Measurements from ENCODE around the gene LGI4.
"Not testable (repeated sequence)": the region's sequence is repeated elsewhere in the genome, so short reads cannot be mapped to it uniquely, and the experiment has no call there.

The LGI4 gene

DNA sequence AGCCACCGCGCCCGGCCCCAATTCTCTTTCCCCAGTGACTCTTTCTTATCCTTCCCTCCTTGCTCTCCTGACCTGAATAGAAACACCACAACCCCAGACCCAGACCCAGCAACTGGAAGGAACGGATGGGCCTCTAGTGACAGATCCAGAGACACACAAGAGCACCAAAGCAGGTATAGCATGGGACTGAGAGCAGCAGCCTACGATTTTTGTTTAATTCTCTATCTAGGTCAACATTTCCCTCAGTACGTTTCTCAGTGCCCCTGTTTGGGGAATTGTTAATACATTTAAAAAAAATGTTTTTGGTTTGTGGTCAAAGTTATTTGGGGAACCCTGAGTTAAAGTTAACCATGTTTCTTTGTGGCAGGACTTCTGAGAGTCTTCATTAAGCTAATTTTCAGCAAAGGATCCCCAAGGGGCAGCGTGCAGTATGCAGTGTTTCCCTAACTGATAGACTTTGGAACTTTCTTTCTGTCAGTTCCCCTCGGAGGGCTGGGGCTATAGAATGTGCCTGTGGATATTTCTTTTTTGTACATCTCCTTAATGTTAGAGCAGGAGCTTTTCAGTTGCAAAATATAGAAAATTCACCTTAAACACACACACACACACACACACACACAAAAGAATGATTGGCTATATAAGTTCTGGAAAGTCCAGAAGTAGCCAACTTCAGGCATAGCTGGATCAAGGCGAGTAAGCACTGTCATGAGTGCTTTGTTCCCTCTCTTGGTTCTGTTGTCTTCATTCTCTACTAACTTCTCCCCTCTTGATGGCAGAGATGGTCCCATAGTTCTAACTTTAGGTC is 26.0 kb upstream of the LGI4 start:
- DNase-seq = no peak

DNA sequence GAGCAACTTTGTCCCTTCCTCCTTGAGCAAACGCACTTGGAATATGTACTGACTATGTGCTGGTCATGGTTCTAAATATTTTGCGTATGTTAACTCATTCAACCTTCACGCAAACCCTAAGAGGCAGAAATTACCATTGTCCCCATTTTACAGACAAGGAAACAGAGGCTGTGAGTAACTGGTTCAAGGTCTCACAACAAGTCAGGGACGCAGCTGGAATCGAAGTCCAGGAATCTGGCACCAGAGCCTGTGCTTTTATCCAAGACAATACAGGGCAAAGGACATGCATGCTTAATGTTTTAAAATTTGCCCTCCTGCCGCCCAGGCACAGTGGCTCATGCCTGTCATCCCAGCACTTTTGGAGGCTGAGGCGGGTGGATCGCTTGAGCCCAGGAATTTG is 24.7 kb upstream of the LGI4 start:
- no peak for DNase-seq

DNA sequence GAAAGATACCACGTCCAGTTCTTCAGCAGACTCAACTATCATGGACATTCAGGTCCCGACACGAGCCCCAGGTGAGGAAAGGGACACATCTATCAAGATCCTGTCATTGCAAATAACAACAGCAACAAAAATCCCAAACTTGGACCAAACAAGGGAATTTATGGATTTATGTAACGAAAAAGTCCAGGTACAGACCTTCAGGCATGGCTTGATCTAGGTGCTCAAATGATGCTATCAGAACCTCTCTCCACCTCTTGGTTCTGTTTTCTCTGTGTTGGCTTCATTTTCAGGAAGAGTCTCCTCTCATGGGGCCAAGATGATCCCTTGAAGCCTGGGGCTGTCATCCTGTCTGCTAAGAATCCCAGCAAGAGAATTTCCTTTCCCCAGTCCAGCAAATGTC is 22.6 kb upstream of the LGI4 start:
- DNase-seq = no peak

DNA sequence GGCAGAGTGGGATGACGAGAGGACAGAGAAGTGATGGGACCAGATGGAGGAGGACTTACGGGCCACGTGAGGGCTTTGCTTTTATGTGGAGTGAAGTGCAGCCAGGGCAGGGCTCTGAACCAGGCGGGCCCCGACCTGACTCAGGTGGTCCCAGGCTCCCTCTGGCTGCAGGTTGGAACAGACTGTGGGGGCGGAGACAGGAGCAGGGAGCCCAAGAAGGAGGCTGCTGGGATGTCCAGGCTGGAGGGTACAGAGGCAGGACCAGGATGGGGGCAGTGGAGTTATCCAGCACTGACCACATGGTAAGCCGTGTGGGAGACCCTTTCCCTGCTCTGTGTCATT is 21.8 kb upstream of the LGI4 start:
- DNase-seq = no peak

DNA sequence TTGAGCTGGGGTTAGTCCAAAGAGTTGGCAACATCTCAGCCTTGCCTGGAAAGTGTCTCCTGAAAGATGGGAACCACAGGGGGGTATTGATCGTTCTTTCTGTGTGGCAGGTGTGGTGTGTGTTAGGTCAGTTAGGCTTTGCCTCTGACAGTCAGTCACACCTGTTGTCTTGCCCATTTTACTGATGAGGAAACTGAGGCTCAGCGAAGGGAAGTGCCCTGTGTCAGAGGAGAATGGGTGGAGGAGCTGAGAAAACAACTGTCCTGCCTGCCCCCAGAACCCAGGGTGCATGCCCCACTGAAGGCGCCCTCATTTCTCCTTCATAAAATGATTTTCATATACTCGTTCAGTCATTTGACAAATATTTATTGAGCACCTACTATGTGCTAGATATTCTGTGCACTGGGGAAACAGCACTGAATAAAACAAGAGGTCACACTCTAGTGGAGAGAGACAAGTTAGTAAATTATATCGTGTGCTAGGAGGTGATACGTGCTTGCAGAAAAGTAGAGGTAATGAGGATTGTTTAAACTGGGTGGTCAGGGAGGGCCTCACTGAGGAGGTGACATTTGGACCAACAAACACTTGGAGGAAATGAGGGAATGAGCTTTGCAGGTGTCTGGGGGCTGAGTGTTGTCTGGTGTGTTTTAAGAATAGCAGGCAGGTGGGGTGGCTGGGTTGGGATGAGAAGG is 21.3 kb upstream of the LGI4 start:
- no peak for DNase-seq

DNA sequence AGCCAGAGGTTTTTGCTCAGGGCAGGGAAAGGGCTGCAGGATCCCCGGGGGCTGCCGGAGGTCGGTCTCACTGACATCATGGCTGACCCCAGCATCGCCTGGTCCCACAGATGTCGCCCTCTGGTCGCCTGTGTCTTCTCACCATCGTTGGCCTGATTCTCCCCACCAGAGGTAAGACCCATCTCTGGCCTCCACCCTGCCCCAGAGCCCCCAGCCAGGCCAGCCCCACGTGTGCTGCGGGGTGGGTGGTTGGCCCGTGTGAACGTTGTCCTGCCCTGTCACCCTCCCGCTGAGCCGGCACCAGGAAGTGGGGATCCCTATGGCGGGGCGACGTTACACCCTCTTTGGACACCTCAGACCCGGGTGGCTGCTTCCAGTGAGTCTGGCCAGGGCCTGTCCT is 20.6 kb upstream of the LGI4 start:
- peak; percentile 39 to 54 for DNase-seq

DNA sequence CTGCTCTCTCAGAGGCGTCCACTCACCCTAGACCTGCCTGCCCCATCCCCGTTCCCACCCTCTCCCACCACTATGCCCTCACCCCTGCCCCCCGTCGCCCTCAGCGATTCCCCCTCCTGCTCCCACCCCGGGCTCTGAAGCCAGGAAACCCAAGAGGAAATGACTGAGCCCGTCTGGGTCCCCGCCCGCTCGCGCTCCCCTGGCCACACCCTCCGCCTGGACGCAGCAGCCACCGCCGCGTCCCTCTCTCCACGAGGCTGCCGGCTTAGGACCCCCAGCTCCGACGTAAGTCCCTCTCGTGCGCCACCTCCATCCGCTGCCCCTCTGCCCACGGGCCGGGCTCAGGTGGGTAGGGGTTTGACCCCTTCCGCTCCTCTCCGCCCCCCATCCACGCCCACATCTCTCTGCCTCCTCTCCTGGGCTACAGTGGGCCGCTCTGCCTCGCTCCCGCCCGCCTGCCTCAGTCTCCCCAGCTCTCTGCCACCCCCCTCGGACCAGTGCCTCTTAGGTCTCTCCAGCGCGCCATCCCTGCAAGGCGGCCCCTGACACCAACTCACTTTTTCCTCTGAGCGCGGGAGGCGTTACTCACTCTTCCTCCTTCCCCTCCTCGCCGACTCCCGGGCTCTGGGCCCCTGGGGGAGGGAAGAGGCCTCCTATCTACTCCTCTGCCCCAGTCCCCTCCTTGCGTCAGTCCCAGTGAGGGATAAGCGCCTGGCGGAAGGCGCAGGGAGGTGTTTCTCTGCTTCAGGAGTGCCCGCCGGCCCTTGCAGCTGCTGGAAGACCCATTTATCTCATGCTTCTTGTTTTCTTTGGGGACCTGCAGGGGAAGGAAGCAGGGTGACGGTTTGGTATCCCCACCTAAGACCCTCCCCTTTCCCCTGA is 19.9 kb upstream of the LGI4 start, which contains the start of gene FXYD5:
Gene FXYD5, plus strand, starts transcription at position 211 of the 882 bp plus-strand sequence. CDS start 816 bp downstream, outside the sequence.
- peak; percentile 88 to 91 for DNase-seq

DNA sequence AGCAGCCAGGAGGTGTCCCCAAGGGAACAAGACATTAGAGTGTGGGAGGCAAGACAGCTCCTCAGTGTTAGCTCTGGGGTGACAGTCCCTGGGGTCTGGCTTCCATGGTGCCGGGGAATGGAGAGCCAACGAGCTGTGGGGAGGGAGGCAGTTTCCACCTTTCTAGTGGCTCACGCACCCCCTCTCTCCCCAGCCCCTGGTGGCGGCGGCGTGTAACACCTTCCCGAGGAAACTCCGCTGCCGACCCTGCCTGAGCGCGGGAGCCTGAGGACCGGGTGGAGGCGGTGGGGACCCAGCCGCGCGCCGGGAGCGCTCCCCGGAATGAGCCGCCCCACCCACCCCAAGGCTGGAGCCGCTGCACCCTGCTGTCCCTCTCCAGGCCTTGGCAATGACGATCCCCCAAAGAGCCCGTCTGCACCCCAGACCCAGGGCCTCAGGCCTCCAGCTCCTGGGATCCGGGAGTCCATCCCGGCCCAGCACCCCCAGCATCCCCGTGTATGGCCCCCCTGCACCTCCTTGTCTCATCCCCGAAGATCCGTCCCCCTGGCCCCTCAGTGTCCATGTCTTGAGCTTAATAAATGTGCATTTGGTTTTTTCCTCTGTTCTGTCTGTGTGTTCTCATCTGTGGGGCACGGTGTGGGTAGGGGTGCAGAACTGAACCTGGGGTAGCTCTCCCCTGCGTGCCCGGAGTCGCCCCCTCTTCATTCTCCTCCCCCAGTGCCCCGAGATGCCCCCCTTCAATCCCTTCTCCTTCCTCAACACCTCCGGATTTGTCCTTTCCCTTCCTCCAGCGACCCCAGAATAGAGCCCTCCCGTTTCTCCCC is 19.1 kb upstream of the LGI4 start:
- peak; percentile 82 to 85 for DNase-seq

DNA sequence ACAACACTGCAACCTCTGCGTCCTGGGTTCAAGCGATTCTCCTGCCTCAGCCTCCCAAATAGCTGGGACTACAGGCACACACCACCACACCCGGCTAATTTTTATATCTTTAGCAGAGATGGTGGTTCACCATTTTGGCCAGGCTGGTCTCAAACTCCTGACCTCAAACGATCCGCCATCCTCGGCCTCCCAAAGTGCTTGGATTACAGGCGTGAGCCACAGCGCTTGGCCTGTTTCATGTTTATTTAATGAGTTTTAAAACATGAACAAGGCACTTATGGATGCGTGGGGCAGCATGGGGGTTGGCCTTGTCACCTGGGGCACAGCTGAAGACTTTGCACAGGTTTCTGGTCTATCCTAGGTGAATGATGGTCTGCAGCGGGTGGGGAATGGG is 18.3 kb upstream of the LGI4 start:
- not testable (repeated sequence) for DNase-seq

DNA sequence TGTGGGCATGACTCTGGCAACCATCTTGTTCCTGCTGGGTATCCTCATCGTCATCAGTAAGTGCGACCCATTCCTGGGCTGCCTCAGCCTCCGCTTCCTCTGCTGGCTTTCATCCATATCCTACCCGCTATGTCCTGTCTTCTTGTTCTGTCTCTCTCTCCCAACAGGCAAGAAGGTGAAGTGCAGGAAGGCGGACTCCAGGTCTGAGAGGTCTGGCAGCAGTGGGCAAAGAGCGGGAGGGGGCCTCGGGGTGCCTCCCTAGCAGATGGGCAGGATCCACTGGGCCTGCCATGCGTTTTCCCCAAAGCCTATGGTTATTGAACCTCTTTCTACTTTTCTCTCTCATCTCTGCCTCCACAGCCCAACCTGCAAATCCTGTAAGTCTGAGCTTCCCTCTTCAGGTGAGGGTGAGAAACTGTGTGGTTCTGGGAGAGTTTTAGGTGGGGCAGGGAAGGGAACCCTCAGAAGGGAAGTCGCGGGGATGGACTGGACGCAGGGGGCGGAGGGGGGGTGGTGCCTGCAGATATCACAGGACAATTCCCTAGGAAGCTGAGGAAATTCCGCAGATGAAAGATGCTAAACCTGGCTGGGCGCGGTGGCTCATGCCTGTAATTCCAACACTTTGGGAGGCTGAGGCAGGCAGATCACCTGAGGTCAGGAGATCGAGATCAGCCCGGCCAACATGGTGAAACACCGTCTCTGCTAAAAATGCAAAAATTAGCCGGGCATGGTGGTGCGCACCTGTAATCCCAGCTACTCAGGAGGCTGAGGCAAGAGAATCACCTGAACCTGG is 16.6 kb upstream of the LGI4 start:
- DNase-seq = no peak

DNA sequence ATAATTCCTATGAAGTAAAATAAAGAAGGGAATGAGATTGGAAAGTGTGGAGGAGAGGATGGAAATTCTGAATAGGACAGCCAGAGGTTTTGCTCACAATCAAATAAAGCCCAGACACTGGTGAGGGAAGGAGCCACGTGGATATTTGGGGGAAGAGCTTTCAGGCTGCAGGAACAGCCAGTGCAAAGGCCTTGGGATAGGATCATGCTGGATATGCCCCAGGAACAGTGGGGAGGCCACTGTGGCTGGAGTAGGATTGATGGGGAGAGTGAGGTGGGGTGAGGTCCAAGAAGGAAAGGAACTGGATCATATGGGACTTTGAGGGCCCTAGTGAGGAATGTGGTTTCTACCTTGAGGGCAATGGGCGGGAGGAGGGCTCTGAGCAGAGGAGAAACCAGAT is 15.6 kb upstream of the LGI4 start:
- DNase-seq = no peak

DNA sequence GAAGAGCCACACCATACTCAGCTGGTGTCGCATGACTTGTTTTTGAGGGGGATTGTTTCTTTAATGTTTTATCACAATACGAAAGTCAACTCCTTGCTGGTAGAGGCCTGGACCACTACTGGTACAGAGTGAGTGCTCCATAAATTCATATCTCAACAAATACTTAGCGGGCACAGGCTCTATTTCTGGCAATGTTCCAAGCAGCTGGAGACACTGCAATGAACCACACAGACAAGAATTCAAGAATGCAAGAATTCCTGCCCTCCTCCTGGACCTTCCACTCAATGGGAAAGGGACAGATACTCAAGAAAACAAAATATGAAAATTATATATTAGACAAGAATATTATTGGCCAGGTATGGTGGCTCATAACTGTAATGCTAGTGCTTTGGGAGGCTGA is 14.6 kb upstream of the LGI4 start:
- no peak for DNase-seq

DNA sequence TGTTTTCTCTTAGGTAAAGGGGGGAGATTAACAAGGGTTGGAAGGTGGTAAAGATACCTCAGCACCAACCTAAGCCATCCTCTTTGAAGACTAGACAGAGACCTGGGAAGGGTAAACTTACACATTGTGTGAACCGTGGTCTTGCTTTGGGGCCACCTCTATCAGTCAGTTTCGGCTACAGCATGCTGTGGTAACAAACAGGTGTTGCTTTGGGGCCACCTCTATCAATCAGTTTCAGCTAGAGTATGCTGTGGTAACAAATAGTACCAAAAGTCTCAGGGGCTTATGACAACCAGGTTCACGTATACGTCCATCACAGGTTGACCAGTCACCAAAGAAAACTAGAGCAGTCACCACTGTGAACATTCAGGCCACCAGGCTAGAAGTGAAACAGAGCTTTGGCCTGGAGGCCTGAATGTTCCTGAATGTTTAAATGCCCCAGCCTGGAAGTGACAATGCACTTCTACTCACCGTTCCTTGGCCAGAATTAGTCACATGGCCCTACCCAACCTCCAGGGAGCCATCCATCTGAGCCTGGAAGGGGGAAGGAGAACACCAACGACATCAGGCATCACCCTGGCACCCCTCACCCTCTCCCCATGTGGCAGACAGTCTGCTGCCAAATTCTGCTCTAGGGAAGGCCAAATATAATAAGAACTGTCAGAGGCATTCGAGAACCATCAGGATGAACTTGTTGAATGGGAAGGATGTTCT is 12.0 kb upstream of the LGI4 start:
- DNase-seq = no peak

DNA sequence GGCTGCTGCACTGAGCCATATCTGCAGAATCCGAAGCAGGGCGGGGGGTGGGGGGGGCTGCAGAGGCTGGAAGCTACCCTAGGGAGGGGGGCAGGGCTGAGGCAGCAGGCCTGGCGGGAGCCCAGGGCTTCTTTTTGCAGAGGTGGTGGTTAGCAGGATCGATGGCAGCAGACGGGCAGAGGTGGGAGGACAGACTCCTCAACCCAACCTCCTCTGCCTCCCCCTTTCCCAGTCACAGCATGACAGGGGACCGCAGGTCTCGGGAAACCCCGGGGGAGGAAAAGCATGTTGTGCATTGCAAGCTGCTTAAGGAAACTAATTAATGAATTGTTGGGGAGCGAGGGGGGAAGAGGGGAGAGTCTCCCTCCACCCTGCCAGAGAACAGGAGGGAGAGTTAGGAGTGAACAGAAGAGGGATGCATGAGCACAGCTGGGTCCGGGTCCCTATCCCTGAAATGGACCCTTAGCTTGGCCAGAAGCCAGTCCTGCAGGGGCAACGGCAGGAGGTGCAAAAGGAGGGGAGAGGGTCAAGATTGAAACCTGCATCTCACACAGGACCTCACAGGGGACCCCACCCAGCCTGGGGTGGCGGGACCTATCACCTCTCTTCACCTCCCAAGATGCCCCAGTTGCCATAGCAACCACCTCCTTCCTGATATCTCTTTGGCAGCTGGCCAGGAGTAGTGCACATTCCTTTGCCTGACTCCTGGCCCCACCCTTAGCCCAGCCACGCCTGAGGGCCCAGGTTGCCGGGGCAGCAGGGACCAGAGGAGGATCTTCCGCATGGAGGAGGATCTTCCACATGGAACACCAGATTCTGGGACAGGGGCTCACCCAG is 10.0 kb upstream of the LGI4 start:
- DNase-seq = no peak

DNA sequence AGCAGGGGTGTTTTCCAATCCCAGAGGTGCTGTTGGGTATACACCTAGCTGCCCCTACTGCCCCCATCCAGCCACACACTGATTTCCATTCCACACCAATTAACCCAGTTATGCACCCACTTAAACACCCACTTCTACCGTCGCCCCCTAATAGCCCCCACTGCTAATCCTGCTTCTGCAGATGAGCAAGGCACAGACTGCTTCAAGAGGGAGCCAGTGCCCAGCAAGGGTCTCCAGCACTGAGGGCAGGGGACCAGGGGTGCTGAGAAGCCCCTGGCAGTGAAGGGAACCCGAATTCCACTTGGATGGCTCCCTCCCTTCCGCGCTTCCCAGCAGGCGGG is 9.4 kb upstream of the LGI4 start:
- no peak for DNase-seq

DNA sequence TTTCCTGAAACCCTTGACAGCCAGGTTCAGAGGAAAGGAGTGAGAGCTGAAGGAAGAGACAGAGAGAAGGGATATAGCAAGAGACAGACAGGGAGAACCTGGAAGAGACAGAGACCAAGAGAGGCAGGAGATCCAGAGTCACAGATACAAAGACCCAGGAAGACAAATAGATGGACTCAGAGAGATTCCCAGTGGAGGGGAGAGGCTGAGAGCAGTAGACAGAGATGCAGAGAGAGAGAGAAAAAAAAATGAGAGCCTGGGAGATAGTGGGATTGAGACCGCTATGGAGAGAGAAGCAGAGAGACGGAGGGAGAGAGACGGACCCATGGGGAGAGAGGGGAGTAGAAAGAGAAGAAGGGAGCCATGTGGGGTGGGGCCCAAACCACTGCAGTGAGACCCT is 9.0 kb upstream of the LGI4 start:
- DNase-seq = no peak

DNA sequence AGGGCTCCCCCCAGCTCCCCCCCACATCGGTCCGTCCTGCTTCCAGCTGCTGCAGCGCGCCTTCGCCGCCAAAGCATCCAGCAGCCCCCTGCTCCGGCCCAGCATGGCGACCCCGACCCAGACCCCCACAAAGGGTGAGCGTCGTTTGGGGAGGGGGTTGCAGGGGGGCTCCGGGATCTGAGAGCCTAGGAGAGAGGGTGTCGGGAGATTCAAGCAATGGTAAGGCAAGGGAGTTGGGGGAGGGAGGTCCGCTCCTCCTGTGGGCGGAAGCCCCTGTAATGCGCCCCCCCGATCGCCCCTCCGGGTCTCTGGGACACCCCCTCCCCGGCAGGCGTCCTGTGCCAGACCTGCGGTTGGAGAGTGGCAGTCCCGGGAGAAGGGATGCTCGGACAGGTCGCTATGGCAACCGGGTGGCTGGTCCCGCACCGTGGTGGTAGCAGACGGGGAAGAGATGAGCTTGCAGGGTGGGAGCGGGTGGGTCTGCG is 8.4 kb upstream of the LGI4 start, which contains the start of gene FXYD7:
Gene FXYD7, plus strand, starts transcription at position 25 of the 485 bp plus-strand sequence. Its CDS starts 79 bp downstream, at position 104.
- no peak for DNase-seq

DNA sequence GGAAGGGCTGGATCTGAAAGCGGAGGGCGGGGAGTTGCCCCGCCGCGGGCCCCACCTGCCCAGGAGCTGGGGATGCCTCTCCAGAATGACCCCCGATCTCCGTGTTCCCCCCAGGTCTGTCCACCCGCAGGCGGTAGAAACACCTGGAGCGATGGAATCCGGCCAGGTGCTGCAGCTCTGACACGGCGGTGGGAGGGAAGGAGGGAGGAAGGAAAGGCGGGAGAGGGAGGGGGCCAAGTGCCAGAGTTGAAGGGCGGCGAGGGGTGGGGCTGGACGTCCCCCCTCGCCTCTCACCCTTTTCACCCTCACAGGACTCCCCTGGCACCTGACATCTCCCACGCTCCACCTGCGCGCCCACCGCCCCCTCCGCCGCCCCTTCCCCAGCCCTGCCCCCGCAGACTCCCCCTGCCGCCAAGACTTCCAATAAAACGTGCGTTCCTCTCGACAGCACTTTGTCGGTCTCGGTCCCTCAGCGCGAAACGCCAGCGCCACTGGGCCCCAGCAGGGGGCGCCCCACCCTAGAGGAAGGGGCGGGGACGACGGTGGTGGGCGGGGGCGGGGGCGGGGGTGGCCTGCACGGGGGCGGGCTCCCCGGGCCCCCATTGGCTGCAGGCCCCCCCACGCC is 7.9 kb upstream of the LGI4 start:
- DNase-seq = peak; percentile 67 to 75

DNA sequence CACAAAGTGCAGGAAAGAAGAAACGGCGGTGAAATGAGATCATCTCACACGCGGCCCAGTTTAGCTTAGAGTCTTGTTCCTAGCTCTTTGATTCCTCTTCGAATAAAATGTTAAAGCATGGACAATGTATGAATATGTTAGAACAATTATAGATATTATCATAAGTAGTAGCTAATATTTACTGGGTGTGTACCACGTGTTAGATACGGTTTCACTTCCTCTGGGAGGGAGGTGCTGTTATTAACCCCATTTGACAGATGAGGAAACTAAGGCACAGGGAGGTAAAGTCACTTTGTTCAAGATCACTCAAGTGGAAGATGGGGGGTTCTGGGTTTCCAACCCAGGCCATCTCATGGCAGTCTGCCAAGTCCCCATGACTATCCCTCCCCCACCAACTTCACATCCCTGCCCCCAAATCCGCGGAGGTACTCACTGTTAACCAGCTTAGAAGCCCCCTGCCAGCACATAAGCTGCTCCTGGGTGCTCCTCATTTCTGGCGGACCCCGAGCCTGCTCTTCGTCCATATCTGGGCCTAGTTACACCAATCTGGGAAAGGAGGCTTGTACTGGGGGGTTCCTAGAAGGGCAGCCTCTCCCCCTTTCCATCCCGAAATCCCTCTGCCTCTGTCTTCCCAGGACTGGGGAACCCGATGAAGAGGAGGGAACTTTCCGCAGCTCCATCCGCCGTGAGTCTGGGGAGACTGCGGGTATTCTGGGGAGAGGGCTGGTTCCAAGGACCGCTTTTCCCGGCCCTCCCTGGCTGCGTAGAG is 7.2 kb upstream of the LGI4 start:
- no peak for DNase-seq
